Peyer's patch (tissue), 4 donors: ENCODE data around the gene ZSCAN2. TPM values are rescaled to one million over a fixed set of nuclear protein-coding genes. Genes with fewer than 3 reads are reported as not detected.

Experiments used
- DNase-seq, 3 donors: peaks; one replicate each; pipeline ENCODE4 v3.0.0-alpha.2; 2017 to 2019
- H3K27ac ChIP-seq, 4 donors: fragments of 200-600 bp; sonication (generic); one replicate each; pipeline ENCODE4 v1.5.1; 2016 to 2019
- H3K27me3 ChIP-seq, 2 donors: fragments of 200-600 bp; sonication (generic); one replicate each; pipeline ENCODE4 v1.5.1; 2019
- H3K36me3 ChIP-seq, 3 donors: fragments of 200-600 bp; sonication (generic); one replicate each; pipeline ENCODE4 v1.5.1; 2016 to 2019
- H3K4me1 ChIP-seq, 4 donors: fragments of 200-600 bp; sonication (generic); one replicate each; pipeline ENCODE4 v1.5.1; 2016 to 2019
- H3K4me3 ChIP-seq, 4 donors: fragments of 200-600 bp; sonication (generic); 1 replicate in 3 of 4; 2 replicates in 1 of 4; pipeline ENCODE4 v1.5.1; 2016 to 2019; ENCODE audit warnings: mild to moderate bottlenecking in 1 of 4
- H3K9me3 ChIP-seq, 4 donors: fragments of 200-600 bp; sonication (generic); one replicate each; pipeline ENCODE4 v1.5.1; 2016 to 2019; ENCODE audit warnings: mild to moderate bottlenecking in 1 of 4
- POLR2A ChIP-seq, 2 donors: fragments of 450-650 bp; IDR thresholded peaks; one replicate each; pipeline ENCODE4 v1.5.1; 2017; ENCODE audit warnings: antibody characterized with exemption in 2 of 2, mild to moderate bottlenecking in 2 of 2, moderate library complexity in 2 of 2
- total RNA-seq, 4 donors: library from RNA; depleted of rRNA; stranded (reverse); fragments of >200 nt; gene quantifications; one replicate each; pipeline ENCODE4 v1.1.0, GENCODE V29; 2016
- TF ChIP-seq, protein P1 (sequence below), 6 experiments: fragments of 450-650 bp in 4 of 6; fragments of 200-600 bp in 2 of 6; sonication (generic) in 1 of 6; IDR thresholded peaks; one replicate each; pipeline ENCODE4 v1.5.1; 2017 to 2019; ENCODE audit warnings: antibody characterized with exemption in 6 of 6, mild to moderate bottlenecking in 3 of 6, moderate library complexity in 1 of 6

The ZSCAN2 gene
- total RNA-seq, 4 donors from 2014 or later = 4.4 to 22.3 (median 10.2) TPM

DNA sequence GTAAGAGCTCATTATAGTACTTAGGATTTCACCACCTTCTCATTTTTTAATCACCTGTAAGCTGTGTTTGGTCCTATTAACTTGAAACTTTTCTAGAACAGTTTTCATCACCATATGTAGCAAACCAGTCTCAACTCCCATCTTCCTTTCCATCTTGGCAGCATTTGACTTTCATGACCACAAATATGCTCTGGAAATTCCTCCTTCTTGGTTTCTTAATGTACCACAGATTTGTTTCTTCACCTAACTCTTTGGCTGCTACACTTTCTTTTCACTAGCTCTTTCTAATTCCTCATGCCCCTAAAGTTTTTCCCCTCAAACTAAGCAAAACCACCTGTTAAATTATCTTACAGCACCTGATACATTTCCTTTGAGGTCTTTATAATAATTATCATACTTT lies 70.4 kb downstream of the ZSCAN2 start:
- no peaks in the 10 kb centered on the region for H3K4me1 ChIP-seq
- DNase-seq = no peak
- H3K36me3 ChIP-seq = peaks cover 0 to 44% (median 0%) of the 10 kb centered on the region in 3 donors
- H3K4me3 ChIP-seq = no peak overlapping the region
- H3K27me3 ChIP-seq = no peaks in the 10 kb centered on the region
- no peak for TF ChIP-seq POLR2A (IDR thresholded peaks at IDR 0.05)
- TF ChIP-seq, protein P1, sequence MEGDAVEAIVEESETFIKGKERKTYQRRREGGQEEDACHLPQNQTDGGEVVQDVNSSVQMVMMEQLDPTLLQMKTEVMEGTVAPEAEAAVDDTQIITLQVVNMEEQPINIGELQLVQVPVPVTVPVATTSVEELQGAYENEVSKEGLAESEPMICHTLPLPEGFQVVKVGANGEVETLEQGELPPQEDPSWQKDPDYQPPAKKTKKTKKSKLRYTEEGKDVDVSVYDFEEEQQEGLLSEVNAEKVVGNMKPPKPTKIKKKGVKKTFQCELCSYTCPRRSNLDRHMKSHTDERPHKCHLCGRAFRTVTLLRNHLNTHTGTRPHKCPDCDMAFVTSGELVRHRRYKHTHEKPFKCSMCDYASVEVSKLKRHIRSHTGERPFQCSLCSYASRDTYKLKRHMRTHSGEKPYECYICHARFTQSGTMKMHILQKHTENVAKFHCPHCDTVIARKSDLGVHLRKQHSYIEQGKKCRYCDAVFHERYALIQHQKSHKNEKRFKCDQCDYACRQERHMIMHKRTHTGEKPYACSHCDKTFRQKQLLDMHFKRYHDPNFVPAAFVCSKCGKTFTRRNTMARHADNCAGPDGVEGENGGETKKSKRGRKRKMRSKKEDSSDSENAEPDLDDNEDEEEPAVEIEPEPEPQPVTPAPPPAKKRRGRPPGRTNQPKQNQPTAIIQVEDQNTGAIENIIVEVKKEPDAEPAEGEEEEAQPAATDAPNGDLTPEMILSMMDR (IDR thresholded peaks at IDR 0.05) = no peak
- H3K27ac ChIP-seq = no peak overlapping the region
- no peaks in the 10 kb centered on the region for H3K9me3 ChIP-seq

Other genes starting within 250 kb of the ZSCAN2 start
- gene WDR73, start 53.3 kb downstream of the ZSCAN2 start, total RNA-seq = 10 to 100 TPM; 17.0 to 53.6 (median 29.8) TPM
- gene NMB, start 57.2 kb downstream of the ZSCAN2 start, total RNA-seq = 1 to 10 TPM in 3 of 4 donors, not detected in 1; 1.6 to 2.8 (median 2.7) TPM
- gene SEC11A, start 115.1 kb downstream of the ZSCAN2 start, total RNA-seq = 10 to 100 TPM; 35.9 to 75.1 (median 61.7) TPM
- gene ZNF592, start 147.6 kb downstream of the ZSCAN2 start, total RNA-seq = 10 to 100 TPM; 25.6 to 47.6 (median 40.9) TPM
- gene ALPK3, start 216.3 kb downstream of the ZSCAN2 start, total RNA-seq = 1 to 10 TPM in 1 of 4 donors, under 1 TPM in 3; 0.18 to 7.0 (median 0.68) TPM